B cell (primary cell): Measurements from ENCODE around the gene IL17F. TPM values are rescaled to one million over a fixed set of nuclear protein-coding genes. Genes with fewer than 3 reads are reported as not detected.

Experiments used
- ATAC-seq: fragments of 200-7000 bp; cut with Tn5 transposase; one replicate; pipeline ENCODE4 v1.10.0; 2021; ENCODE audit warnings: low read depth, mild to moderate bottlenecking, moderate number of reproducible peaks, moderate library complexity
- CTCF ChIA-PET: fragments of 350-600 bp; sonication (Branson Sonifier 250); formaldehyde crosslinking; loops from one replicate; lab custom pipeline; 2021; ENCODE audit warnings: antibody characterized with exemption, inconsistent platforms; lab: Charles Lee
- POLR2A ChIA-PET: fragments of 350-600 bp; sonication (Branson Sonifier 250); formaldehyde crosslinking; loops from one replicate; lab custom pipeline; 2021; ENCODE audit warnings: antibody characterized with exemption; lab: Charles Lee
- DNase-seq: peaks from one replicate; pipeline ENCODE4 v3.0.0; 2013
- H2AFZ ChIP-seq: 2 replicates; pipeline ENCODE4 v1.6.1; 2012; ENCODE audit warnings: mild to moderate bottlenecking, low read depth, low read length; ENCODE audit not compliant: insufficient read depth, poor library complexity, severe bottlenecking
- H3K27ac ChIP-seq, 2 donors: 1 replicate in 1 of 2; 2 replicates in 1 of 2; pipeline ENCODE4 v1.5.1; 2012 to 2013; ENCODE audit warnings: low read length in 2 of 2, mild to moderate bottlenecking in 2 of 2, moderate library complexity in 1 of 2
- H3K27me3 ChIP-seq, 4 experiments: fragments of 200-600 bp in 1 of 4; sonication (generic) in 1 of 4; replicated peaks in 1 of 4; 1 replicate in 2 of 4; 2 replicates in 2 of 4; pipeline versions ENCODE4 v1.6.1 to v1.7.0; 2013 to 2016; ENCODE audit warnings: low read length in 3 of 4, mild to moderate bottlenecking in 2 of 4, mixed read lengths in 1 of 4, moderate library complexity in 1 of 4; ENCODE audit not compliant: insufficient read depth in 4 of 4, control insufficient read depth in 3 of 4; ENCODE audit errors: control extremely low read depth in 1 of 4
- H3K36me3 ChIP-seq, 2 experiments: replicated peaks in 1 of 2; 1 replicate in 1 of 2; 2 replicates in 1 of 2; pipeline versions ENCODE4 v1.6.1 to v1.7.1; 2013; ENCODE audit warnings: low read length in 1 of 2; ENCODE audit not compliant: insufficient read depth in 2 of 2, control insufficient read depth in 1 of 2; ENCODE audit errors: control extremely low read depth in 1 of 2, extremely low read depth in 1 of 2
- H3K4me1 ChIP-seq, 2 donors: fragments of 200-600 bp in 1 of 2; sonication (generic) in 1 of 2; 1 replicate in 1 of 2; 2 replicates in 1 of 2; pipeline versions ENCODE4 v1.5.1 to v1.6.1; 2013 to 2017; ENCODE audit warnings: low read length in 2 of 2; ENCODE audit not compliant: control insufficient read depth in 2 of 2, insufficient read depth in 2 of 2
- H3K4me2 ChIP-seq: replicated peaks from 2 replicates; pipeline ENCODE3; 2012; ENCODE audit warnings: mild to moderate bottlenecking, low read depth, low read length; ENCODE audit not compliant: poor library complexity, severe bottlenecking
- H3K4me3 ChIP-seq, 5 experiments: fragments of 200-600 bp in 1 of 5; sonication (generic) in 1 of 5; 1 replicate in 3 of 5; 2 replicates in 2 of 5; pipeline versions ENCODE4 v1.5.1 to v1.7.0; 2011 to 2016; ENCODE audit warnings: low read length in 4 of 5, mild to moderate bottlenecking in 4 of 5, low read depth in 2 of 5, control low read depth in 1 of 5, moderate library complexity in 1 of 5; ENCODE audit not compliant: insufficient read depth in 1 of 5; ENCODE audit errors: control extremely low read depth in 1 of 5, extremely low read depth in 1 of 5
- H3K79me2 ChIP-seq: fragments of 200-600 bp; sonication (generic); one replicate; pipeline ENCODE4 v1.6.0; 2016; ENCODE audit warnings: low read length; ENCODE audit not compliant: control insufficient read depth, insufficient read depth
- H3K9ac ChIP-seq: fragments of 200-600 bp; sonication (generic); 2 replicates; pipeline ENCODE4 v1.6.1; 2017; ENCODE audit warnings: mild to moderate bottlenecking, low read length, moderate library complexity
- H3K9me3 ChIP-seq, 3 donors: one replicate each; pipeline versions ENCODE4 v1.6.1 to v1.7.1; 2013; ENCODE audit warnings: low read length in 2 of 3; ENCODE audit not compliant: control insufficient read depth in 2 of 3, insufficient read depth in 1 of 3; ENCODE audit errors: control extremely low read depth in 1 of 3
- H4K20me1 ChIP-seq: 2 replicates; pipeline ENCODE4 v1.6.0; 2012; ENCODE audit warnings: mild to moderate bottlenecking, low read length; ENCODE audit not compliant: insufficient read depth, control insufficient read depth, poor library complexity, severe bottlenecking
- H3K27ac Mint-ChIP-seq: one replicate; pipeline ENCODE4 v1.8.0; 2021; ENCODE audit warnings: mixed read lengths
- H3K27me3 Mint-ChIP-seq: one replicate; pipeline ENCODE4 v1.8.0; 2021; ENCODE audit warnings: mixed read lengths
- H3K4me1 Mint-ChIP-seq: one replicate; pipeline ENCODE4 v1.8.0; 2021; ENCODE audit warnings: mixed read lengths
- H3K4me3 Mint-ChIP-seq: one replicate; pipeline ENCODE4 v1.8.0; 2021; ENCODE audit warnings: mixed read lengths
- H3K9me3 Mint-ChIP-seq: one replicate; pipeline ENCODE4 v1.8.0; 2022; ENCODE audit warnings: mixed read lengths; ENCODE audit not compliant: insufficient read depth
- EZH2 ChIP-seq: IDR thresholded peaks from 2 replicates; pipeline ENCODE4 v1.6.1; 2012; ENCODE audit warnings: borderline replicate concordance, low read depth, mild to moderate bottlenecking, moderate library complexity, low read length; ENCODE audit not compliant: insufficient read depth, poor library complexity, severe bottlenecking
- WGBS: methylation state at CpG from one replicate; pipeline ENCODE4 v1.1.5; 2013; ENCODE audit warnings: missing lambda C conversion rate; ENCODE audit not compliant: insufficient coverage; 5-methylcytosine and 5-hydroxymethylcytosine counted together
- intact Hi-C: fragments of 100-400 bp; cut with micrococcal nuclease; formaldehyde crosslinking; loops from one replicate; pipeline ENCODE4 v1.10.0; 2022
- polyA plus RNA-seq: library from polyadenylated mRNA; depleted of rRNA; stranded (reverse); fragments of >200 nt; gene quantifications from 2 replicates; pipeline ENCODE4 v1.2.3, GENCODE V29; 2012
- total RNA-seq, 2 donors: library from RNA; stranded (reverse); fragments of 120-200 nt in 1 of 2; gene quantifications; 1 replicate in 1 of 2; 2 replicates in 1 of 2; pipeline versions ENCODE4 v1.2.3 to v1.2.4, GENCODE V29; 2013 to 2022
- TF ChIP-seq, protein P1 (sequence below): fragments of 200-600 bp; IDR thresholded peaks from one replicate; pipeline ENCODE4 v1.8.0; 2022; ENCODE audit warnings: antibody characterized with exemption, mild to moderate bottlenecking

The IL17F gene
- total and polyA plus RNA-seq, 2 donors (not counting 1 experiment from before 2014, with no cell fraction given) = not detected

DNA sequence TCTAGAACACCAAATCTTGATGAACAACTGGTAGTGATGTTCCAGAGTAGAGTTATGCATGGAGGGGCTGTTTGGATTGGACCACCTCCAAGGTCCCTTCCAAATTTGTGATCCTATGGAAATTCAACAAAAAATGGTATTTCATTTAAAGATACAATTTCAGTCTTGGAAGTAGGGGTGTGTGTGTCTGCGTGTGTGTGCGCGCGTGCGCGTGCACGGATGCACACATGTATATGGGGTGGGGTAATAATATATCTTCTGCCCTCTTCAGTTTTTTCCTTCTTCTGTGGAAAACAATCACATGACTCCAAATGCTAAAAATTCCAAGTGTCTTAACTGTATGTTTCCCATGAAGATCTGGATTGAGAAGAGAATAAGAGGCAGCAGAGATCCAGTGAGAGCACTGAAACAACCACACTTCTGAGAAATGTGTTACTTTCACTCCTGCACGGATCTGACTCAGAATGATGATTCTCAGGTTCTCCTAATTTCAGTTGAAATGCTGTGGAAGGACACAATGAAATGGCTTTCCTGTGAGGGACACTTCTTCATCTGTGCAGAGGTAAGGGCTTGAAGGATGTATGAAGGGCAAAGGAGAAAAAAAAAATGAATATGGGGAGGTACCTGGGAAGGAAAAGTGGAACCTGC is 10.6 kb upstream of the IL17F start:
- no peak for ATAC-seq
- Histone ChIP-seq H3K4me2 (no peak overlapping the region), H2AFZ (no peak overlapping the region), H3K9ac (no peak overlapping the region), H3K27ac (no peak overlapping the region), H3K79me2 (no peaks in the 10 kb centered on the region), H3K4me1 (no peaks in the 10 kb centered on the region), H3K36me3 (no peaks in the 10 kb centered on the region), H3K4me3 (no peak overlapping the region), H3K27me3 (peaks cover 0 to 4% (median 2%) of the 10 kb centered on the region in 4 experiments), H3K9me3 (no peaks in the 10 kb centered on the region), H4K20me1 (no peaks in the 10 kb centered on the region)
- intact Hi-C loops = no loop called here
- peaks cover 41% of the 10 kb centered on the region for H3K27me3 Mint-ChIP-seq
- no peak overlapping the region for H3K4me3 Mint-ChIP-seq
- H3K9me3 Mint-ChIP-seq = no peaks in the 10 kb centered on the region
- H3K4me1 Mint-ChIP-seq = no peaks in the 10 kb centered on the region
- DNase-seq = no peak
- ChIA-PET POLR2A (no interaction called here), CTCF (interaction anchor here (1.1 kb wide), 1 partner anchor 9 kb away, joined by 3 read pairs; no protein-coding TSS in a partner anchor)
- TF ChIP-seq, protein P1, sequence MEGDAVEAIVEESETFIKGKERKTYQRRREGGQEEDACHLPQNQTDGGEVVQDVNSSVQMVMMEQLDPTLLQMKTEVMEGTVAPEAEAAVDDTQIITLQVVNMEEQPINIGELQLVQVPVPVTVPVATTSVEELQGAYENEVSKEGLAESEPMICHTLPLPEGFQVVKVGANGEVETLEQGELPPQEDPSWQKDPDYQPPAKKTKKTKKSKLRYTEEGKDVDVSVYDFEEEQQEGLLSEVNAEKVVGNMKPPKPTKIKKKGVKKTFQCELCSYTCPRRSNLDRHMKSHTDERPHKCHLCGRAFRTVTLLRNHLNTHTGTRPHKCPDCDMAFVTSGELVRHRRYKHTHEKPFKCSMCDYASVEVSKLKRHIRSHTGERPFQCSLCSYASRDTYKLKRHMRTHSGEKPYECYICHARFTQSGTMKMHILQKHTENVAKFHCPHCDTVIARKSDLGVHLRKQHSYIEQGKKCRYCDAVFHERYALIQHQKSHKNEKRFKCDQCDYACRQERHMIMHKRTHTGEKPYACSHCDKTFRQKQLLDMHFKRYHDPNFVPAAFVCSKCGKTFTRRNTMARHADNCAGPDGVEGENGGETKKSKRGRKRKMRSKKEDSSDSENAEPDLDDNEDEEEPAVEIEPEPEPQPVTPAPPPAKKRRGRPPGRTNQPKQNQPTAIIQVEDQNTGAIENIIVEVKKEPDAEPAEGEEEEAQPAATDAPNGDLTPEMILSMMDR = no peak
- TF ChIP-seq EZH2 = no peak
- 80% methylated on average over 1 of the region's 8 CpGs for WGBS
- H3K27ac Mint-ChIP-seq = no peak overlapping the region

DNA sequence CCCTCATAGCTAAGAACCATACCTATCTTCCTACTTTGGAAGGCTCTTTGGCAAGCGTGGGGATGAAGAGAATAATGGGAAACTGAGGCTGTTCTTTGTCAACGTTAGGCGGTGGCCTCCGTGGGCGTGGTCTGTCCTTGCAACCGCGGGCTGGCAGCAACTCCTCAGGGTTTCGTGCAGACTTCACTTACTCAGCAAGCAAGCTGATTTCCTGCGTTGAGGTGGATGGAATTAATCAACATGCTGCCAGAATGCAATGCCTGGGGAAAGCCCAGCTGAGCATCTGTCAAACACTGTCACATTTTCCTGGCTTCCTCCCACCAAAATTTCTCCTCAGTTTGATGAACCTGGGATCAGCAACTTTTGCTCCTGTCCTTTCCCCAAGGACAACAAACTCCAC is 9.2 kb upstream of the IL17F start:
- Histone ChIP-seq H4K20me1 (no peaks in the 10 kb centered on the region), H3K79me2 (no peaks in the 10 kb centered on the region), H3K9me3 (no peaks in the 10 kb centered on the region), H2AFZ (no peak overlapping the region), H3K9ac (no peak overlapping the region), H3K27ac (no peak overlapping the region), H3K4me3 (no peak overlapping the region), H3K4me1 (no peaks in the 10 kb centered on the region), H3K4me2 (no peak overlapping the region), H3K36me3 (no peaks in the 10 kb centered on the region), H3K27me3 (peaks cover 0 to 5% (median 2%) of the 10 kb centered on the region in 4 experiments)
- Mint-ChIP-seq H3K4me3 (no peak overlapping the region), H3K9me3 (no peaks in the 10 kb centered on the region), H3K27me3 (peaks cover 50% of the 10 kb centered on the region), H3K27ac (no peak overlapping the region), H3K4me1 (no peaks in the 10 kb centered on the region)
- ChIA-PET CTCF (interaction anchor here (0.9 to 1.6 kb wide), 4 partner anchors 9 to 15 kb away, joined by 3 to 4 read pairs (median 3); no protein-coding TSS in a partner anchor), POLR2A (no interaction called here)
- 17% methylated on average over 1 of the region's 9 CpGs for WGBS
- DNase-seq = no peak
- ATAC-seq = no peak
- intact Hi-C loops = no loop called here
- TF ChIP-seq, protein P1 = no peak
- no peak for TF ChIP-seq EZH2
